Mucosa of gallbladder (tissue), 1 donor: ENCODE measurements around the gene SLAMF9. TPM values are rescaled to one million over a fixed set of nuclear protein-coding genes. Genes with fewer than 3 reads are reported as not detected.
"Not testable (repeated sequence)": the region's sequence is repeated elsewhere in the genome, so short reads cannot be mapped to it uniquely, and the experiment has no call there.

Experiments
- DNase-seq: peaks from one replicate; pipeline ENCODE4 v3.0.0-alpha.2; 2020; ENCODE audit warnings: low spot score
- total RNA-seq: library from RNA; stranded (reverse); gene quantifications from one replicate; pipeline ENCODE4 v1.2.1, GENCODE V29; 2021
- donor health status: DM: no; HTN: no; CAD: no.

SLAMF9 gene
- total RNA-seq, 1 donor from 2014 or later = not detected

- no peak for DNase-seq
Measured at GRCh38 chr1:159921700-159922504, 32.1 kb downstream of the SLAMF9 start.

- DNase-seq = no peak
Measured at GRCh38 chr1:159921251-159921650, 32.8 kb downstream of the SLAMF9 start.

- DNase-seq = no peak
Measured at GRCh38 chr1:159920651-159921050, 33.4 kb downstream of the SLAMF9 start.

- DNase-seq = no peak
Measured at GRCh38 chr1:159920202-159920601, 33.8 kb downstream of the SLAMF9 start.

- no peak for DNase-seq
Measured at GRCh38 chr1:159919236-159919865, 34.7 kb downstream of the SLAMF9 start.

GRCh38 chr1:159918352-159919200, 35.5 kb downstream of the SLAMF9 start:
- DNase-seq = no peak

- peak; percentile 40 for DNase-seq
Measured at GRCh38 chr1:159917533-159918351, 36.3 kb downstream of the SLAMF9 start.

- DNase-seq = peak; percentile 51
Measured at GRCh38 chr1:159916242-159917051, 37.6 kb downstream of the SLAMF9 start.

- no peak for DNase-seq
Measured at GRCh38 chr1:159915571-159916241, 38.3 kb downstream of the SLAMF9 start.

GRCh38 chr1:159914252-159915018, 39.6 kb downstream of the SLAMF9 start:
- DNase-seq = no peak

- DNase-seq = peak; percentile 60
Measured at GRCh38 chr1:159913451-159914192, 40.4 kb downstream of the SLAMF9 start.

- no peak for DNase-seq
Measured at GRCh38 chr1:159911326-159912070, 42.5 kb downstream of the SLAMF9 start.

GRCh38 chr1:159908031-159908940, 45.8 kb downstream of the SLAMF9 start:
- DNase-seq = no peak

- no peak for DNase-seq
Measured at GRCh38 chr1:159906960-159907359, 47.1 kb downstream of the SLAMF9 start.

GRCh38 chr1:159904036-159904435, 50.0 kb downstream of the SLAMF9 start:
- not testable (repeated sequence) for DNase-seq

- no peak for DNase-seq
Measured at GRCh38 chr1:159902541-159902940, 51.5 kb downstream of the SLAMF9 start.
